Body of pancreas (tissue), 4 donors: Measurements from ENCODE around the gene PRDM2. TPM values are rescaled to one million over a fixed set of nuclear protein-coding genes. Genes with fewer than 3 reads are reported as not detected.

ENCODE experiments used
- ATAC-seq: fragments of 150-250 bp; one replicate; pipeline ENCODE4 v1.9.1; 2016
- DNase-seq, 4 donors: peaks; one replicate each; pipeline ENCODE4 v3.0.0-alpha.2; 2019
- H3K27ac ChIP-seq, 4 donors: fragments of 200-600 bp; sonication (generic); 1 replicate in 3 of 4; 2 replicates in 1 of 4; pipeline versions ENCODE4 v1.5.1 to v1.6.1; 2016 to 2019; ENCODE audit warnings: mild to moderate bottlenecking in 1 of 4, mixed read lengths in 1 of 4, moderate library complexity in 1 of 4
- H3K27me3 ChIP-seq, 2 donors: fragments of 200-600 bp; sonication (generic); one replicate each; pipeline ENCODE4 v1.6.0; 2016; ENCODE audit warnings: mild to moderate bottlenecking in 1 of 2
- H3K36me3 ChIP-seq, 2 donors: fragments of 200-600 bp; sonication (generic); replicated peaks in 1 of 2; 2 replicates each; pipeline ENCODE4 v1.5.1; 2016; ENCODE audit warnings: low read depth in 2 of 2; ENCODE audit not compliant: insufficient read depth in 1 of 2
- H3K4me1 ChIP-seq: fragments of 200-600 bp; sonication (generic); one replicate; pipeline ENCODE4 v1.6.0; 2016
- H3K4me3 ChIP-seq, 2 donors: fragments of 200-600 bp; sonication (generic); 1 replicate in 1 of 2; 2 replicates in 1 of 2; pipeline ENCODE4 v1.5.1; 2016 to 2019
- H3K9me3 ChIP-seq, 3 donors: fragments of 200-600 bp; sonication (generic); 1 replicate in 2 of 3; 2 replicates in 1 of 3; pipeline ENCODE4 v1.5.1; 2016
- POLR2A ChIP-seq, 3 donors: fragments of 450-650 bp; IDR thresholded peaks; one replicate each; pipeline ENCODE4 v1.6.1; 2016; ENCODE audit warnings: antibody characterized with exemption in 3 of 3, mild to moderate bottlenecking in 2 of 3
- WGBS, 2 donors: methylation state at CpG; one replicate each; pipeline ENCODE4 v1.1.5; 2017; 5-methylcytosine and 5-hydroxymethylcytosine counted together
- intact Hi-C: fragments of 100-400 bp; cut with DNase I; formaldehyde crosslinking; loops from one replicate; pipeline ENCODE4 v1.15.1; 2023
- total RNA-seq, 2 donors: library from RNA; depleted of rRNA; stranded (reverse); fragments of >200 nt; gene quantifications; one replicate each; pipeline ENCODE4 v1.1.0, GENCODE V29; 2016
- TF ChIP-seq, protein P1 (sequence below), 7 experiments: fragments of 450-650 bp in 4 of 7; fragments of 200-600 bp in 3 of 7; sonication (generic) in 3 of 7; IDR thresholded peaks; one replicate each; pipeline ENCODE4 v1.5.1; 2016 to 2019; ENCODE audit warnings: antibody characterized with exemption in 7 of 7

The PRDM2 gene
- total RNA-seq, 2 donors from 2014 or later: 21.4 to 21.8 TPM

- no peak for ATAC-seq
- Histone ChIP-seq H3K4me1 (no peaks in the 10 kb centered on the region), H3K36me3 (no peaks in the 10 kb centered on the region), H3K27ac (no peak overlapping the region), H3K27me3 (no peaks in the 10 kb centered on the region), H3K4me3 (no peak overlapping the region), H3K9me3 (no peaks in the 10 kb centered on the region)
- intact Hi-C loops: no loop called here
- no peak for DNase-seq
- TF ChIP-seq POLR2A (IDR thresholded peaks at IDR 0.05): no peak
- TF ChIP-seq, protein P1, sequence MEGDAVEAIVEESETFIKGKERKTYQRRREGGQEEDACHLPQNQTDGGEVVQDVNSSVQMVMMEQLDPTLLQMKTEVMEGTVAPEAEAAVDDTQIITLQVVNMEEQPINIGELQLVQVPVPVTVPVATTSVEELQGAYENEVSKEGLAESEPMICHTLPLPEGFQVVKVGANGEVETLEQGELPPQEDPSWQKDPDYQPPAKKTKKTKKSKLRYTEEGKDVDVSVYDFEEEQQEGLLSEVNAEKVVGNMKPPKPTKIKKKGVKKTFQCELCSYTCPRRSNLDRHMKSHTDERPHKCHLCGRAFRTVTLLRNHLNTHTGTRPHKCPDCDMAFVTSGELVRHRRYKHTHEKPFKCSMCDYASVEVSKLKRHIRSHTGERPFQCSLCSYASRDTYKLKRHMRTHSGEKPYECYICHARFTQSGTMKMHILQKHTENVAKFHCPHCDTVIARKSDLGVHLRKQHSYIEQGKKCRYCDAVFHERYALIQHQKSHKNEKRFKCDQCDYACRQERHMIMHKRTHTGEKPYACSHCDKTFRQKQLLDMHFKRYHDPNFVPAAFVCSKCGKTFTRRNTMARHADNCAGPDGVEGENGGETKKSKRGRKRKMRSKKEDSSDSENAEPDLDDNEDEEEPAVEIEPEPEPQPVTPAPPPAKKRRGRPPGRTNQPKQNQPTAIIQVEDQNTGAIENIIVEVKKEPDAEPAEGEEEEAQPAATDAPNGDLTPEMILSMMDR (IDR thresholded peaks at IDR 0.05): no peak
- WGBS, 2 donors: 84 to 85% methylated on average over 7 of the region's 7 CpGs
These were observed 22.9 kb downstream of the PRDM2 start for GRCh38 chr1:13722808-13723360.

DNA sequence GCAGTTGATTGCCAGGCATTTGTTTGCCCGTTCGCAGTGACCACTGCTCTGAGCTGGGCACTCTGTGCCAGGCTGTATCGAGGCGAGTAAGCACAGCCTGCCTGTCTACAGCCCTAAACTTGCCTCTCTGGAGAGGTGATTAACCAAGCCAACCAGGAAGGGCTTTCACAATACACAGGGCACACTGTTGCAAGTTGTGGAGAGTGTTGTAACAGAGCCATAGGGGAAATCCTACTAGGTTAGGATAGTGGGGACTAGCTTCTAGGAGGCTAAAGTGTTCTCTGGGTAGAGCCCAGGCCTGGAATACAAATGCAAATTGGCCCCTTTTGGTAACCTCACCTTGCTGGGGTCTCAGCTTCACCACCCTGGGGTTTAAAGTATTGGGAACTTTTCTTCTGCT is 23.8 kb downstream of the PRDM2 start:
- WGBS, 2 donors: 82 to 86% methylated on average over 4 of the region's 4 CpGs
- TF ChIP-seq, protein P1 (IDR thresholded peaks at IDR 0.05): no peak
- TF ChIP-seq POLR2A (IDR thresholded peaks at IDR 0.05): no peak
- Histone ChIP-seq H3K4me1 (no peaks in the 10 kb centered on the region), H3K36me3 (no peaks in the 10 kb centered on the region), H3K4me3 (no peak overlapping the region), H3K27ac (no peak overlapping the region), H3K9me3 (no peaks in the 10 kb centered on the region), H3K27me3 (no peaks in the 10 kb centered on the region)
- intact Hi-C loops: no loop called here
- DNase-seq (peak in 1 of 4 donors; percentile 36), ATAC-seq (no peak)

GRCh38 chr1:13725714-13726175 is 25.8 kb downstream of the PRDM2 start:
- H3K9me3 ChIP-seq: no peaks in the 10 kb centered on the region
- H3K4me1 ChIP-seq: no peaks in the 10 kb centered on the region
- H3K36me3 ChIP-seq: no peaks in the 10 kb centered on the region
- no peak for TF ChIP-seq POLR2A (IDR thresholded peaks at IDR 0.05)
- TF ChIP-seq, protein P1 (IDR thresholded peaks at IDR 0.05): peak in 5 of 7 experiments; percentile 13 to 48 (median 38)
- DNase-seq: peak; percentile 15 to 43 (median 20)
- intact Hi-C loops: no loop called here
- no peaks in the 10 kb centered on the region for H3K27me3 ChIP-seq
- no peak for ATAC-seq
- 37 to 51% methylated on average over 4 of the region's 4 CpGs for WGBS, 2 donors
- no peak overlapping the region for H3K4me3 ChIP-seq
- H3K27ac ChIP-seq: no peak overlapping the region

DNA sequence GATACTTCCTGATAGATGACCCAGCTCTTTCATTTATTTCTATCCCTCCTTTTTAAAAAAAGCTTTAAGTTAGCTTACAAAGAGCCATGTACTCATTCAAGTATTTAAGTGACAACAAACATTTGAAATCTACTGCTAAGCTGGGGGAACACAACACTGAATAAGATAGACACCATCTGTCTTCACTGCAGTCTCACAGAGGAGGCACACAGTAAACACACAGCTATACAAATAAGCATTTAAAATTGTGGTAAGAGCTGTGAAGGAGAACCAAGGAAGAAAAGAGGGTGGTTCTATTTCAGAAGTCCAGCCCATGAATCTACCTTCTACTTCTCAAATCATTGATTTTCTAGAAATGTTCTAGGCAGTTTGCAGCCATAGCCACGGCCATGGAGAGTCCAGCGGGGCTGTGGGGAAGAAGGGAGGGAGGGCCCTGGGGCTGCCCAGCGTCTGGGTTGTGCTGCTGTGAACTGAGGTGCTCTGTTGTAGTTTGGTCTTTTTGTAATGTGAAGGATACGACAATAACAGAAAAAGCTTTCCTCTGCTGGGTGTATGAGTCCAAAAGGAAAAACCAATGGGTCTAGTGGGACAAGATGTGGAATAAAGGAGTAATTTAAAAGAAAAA is 28.2 kb downstream of the PRDM2 start:
- DNase-seq (no peak), ATAC-seq (no peak)
- H3K36me3 ChIP-seq: no peaks in the 10 kb centered on the region
- 75 to 83% methylated on average over 4 of the region's 4 CpGs for WGBS, 2 donors
- H3K27me3 ChIP-seq: no peaks in the 10 kb centered on the region
- no peak overlapping the region for H3K27ac ChIP-seq
- intact Hi-C loops: no loop called here
- no peaks in the 10 kb centered on the region for H3K9me3 ChIP-seq
- no peak overlapping the region for H3K4me3 ChIP-seq
- TF ChIP-seq, protein P1 (IDR thresholded peaks at IDR 0.05): no peak
- no peak for TF ChIP-seq POLR2A (IDR thresholded peaks at IDR 0.05)
- H3K4me1 ChIP-seq: no peaks in the 10 kb centered on the region

DNA sequence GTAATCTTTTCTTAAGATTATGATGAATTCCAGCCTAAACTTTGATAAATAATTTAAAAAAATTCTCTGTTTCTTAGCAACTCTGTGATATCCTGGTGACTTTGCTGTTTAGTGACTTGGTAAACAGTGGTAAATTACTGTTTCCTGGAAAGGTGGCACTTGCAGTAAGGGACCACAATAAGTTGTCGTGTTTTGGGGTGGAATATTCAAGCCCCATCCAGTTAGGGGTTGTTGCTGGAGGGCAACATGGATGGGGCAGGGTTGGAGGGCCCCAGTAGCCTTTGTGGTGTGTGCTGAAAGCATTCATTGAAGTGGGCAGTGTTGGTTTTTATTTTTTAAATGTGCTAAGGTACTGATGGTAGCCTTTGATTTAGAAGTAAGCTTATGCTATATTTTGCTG is 30.3 kb downstream of the PRDM2 start:
- no peak for TF ChIP-seq POLR2A (IDR thresholded peaks at IDR 0.05)
- no peaks in the 10 kb centered on the region for H3K4me1 ChIP-seq
- intact Hi-C loops: no loop called here
- no peaks in the 10 kb centered on the region for H3K27me3 ChIP-seq
- no peaks in the 10 kb centered on the region for H3K36me3 ChIP-seq
- no peak overlapping the region for H3K27ac ChIP-seq
- no peaks in the 10 kb centered on the region for H3K9me3 ChIP-seq
- whole genome bisulfite sequencing, 2 donors: 58 to 75% methylated on average over 1 of the region's 1 CpG
- no peak overlapping the region for H3K4me3 ChIP-seq
- ATAC-seq: no peak
- no peak for DNase-seq
